Chondrocyte (in vitro differentiated cells): ENCODE results near the gene DAB2IP. TPM values are rescaled to one million over a fixed set of nuclear protein-coding genes. Genes with fewer than 3 reads are reported as not detected.

ENCODE experiments used
- DNase-seq: peaks from one replicate; pipeline ENCODE4 v3.0.0; 2021; ENCODE audit warnings: mixed read lengths, low spot score
- H3K27ac Mint-ChIP-seq: one replicate; pipeline ENCODE4 v1.8.0; 2021; ENCODE audit warnings: mild to moderate bottlenecking, moderate library complexity, mixed read lengths; ENCODE audit not compliant: unreplicated experiment
- H3K27me3 Mint-ChIP-seq: 2 replicates; pipeline ENCODE4 v1.8.0; 2021; ENCODE audit warnings: low read depth, mixed read lengths
- H3K36me3 Mint-ChIP-seq: 2 replicates; pipeline ENCODE4 v1.8.0; 2021; ENCODE audit warnings: low read depth, mixed read lengths
- H3K4me1 Mint-ChIP-seq: 2 replicates; pipeline ENCODE4 v1.8.0; 2021; ENCODE audit warnings: low read depth, mild to moderate bottlenecking, mixed read lengths
- H3K4me3 Mint-ChIP-seq: one replicate; pipeline ENCODE4 v1.8.0; 2021; ENCODE audit warnings: mild to moderate bottlenecking, moderate library complexity, mixed read lengths; ENCODE audit not compliant: unreplicated experiment
- H3K9me3 Mint-ChIP-seq: 2 replicates; pipeline ENCODE4 v1.8.0; 2021; ENCODE audit warnings: low read depth, mixed read lengths
- total RNA-seq: library from RNA; stranded (reverse); gene quantifications from 3 replicates; pipeline ENCODE4 v1.2.1, GENCODE V29; 2021
- TF ChIP-seq, protein P1 (sequence below): fragments of 200-600 bp; sonication (generic); IDR thresholded peaks from 2 replicates; pipeline ENCODE4 v1.5.0; 2021; ENCODE audit warnings: antibody characterized with exemption, mild to moderate bottlenecking, moderate library complexity

The DAB2IP gene
- total RNA-seq, 1 donor from 2014 or later = 58.5 TPM

DNA sequence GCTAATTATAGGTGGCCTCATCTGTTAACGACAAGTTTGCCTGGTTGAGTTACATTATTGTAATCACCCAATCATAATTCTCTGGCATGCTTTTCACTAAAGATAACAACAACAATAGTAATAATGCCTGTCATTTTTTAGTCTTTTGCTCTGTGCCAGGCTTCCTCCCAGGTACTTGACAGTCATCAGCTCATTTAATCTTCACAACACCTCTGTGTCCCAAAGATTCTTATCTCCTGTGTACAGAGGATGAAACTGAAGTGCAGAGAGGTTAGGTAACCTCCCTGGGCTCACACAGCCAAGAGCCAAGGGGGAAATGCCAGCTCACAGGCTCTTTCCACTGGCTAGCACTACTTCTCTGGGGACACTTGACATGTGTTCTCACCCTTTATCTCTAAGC is 77.5 kb downstream of the DAB2IP start:
- no peaks in the 10 kb centered on the region for H3K9me3 Mint-ChIP-seq
- H3K4me3 Mint-ChIP-seq = no peak overlapping the region
- no peak overlapping the region for H3K27ac Mint-ChIP-seq
- H3K36me3 Mint-ChIP-seq = peaks cover 1% of the 10 kb centered on the region
- DNase-seq = no peak
- H3K4me1 Mint-ChIP-seq = peaks cover 46% of the 10 kb centered on the region
- TF ChIP-seq, protein P1, sequence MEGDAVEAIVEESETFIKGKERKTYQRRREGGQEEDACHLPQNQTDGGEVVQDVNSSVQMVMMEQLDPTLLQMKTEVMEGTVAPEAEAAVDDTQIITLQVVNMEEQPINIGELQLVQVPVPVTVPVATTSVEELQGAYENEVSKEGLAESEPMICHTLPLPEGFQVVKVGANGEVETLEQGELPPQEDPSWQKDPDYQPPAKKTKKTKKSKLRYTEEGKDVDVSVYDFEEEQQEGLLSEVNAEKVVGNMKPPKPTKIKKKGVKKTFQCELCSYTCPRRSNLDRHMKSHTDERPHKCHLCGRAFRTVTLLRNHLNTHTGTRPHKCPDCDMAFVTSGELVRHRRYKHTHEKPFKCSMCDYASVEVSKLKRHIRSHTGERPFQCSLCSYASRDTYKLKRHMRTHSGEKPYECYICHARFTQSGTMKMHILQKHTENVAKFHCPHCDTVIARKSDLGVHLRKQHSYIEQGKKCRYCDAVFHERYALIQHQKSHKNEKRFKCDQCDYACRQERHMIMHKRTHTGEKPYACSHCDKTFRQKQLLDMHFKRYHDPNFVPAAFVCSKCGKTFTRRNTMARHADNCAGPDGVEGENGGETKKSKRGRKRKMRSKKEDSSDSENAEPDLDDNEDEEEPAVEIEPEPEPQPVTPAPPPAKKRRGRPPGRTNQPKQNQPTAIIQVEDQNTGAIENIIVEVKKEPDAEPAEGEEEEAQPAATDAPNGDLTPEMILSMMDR = no peak
- no peaks in the 10 kb centered on the region for H3K27me3 Mint-ChIP-seq

DNA sequence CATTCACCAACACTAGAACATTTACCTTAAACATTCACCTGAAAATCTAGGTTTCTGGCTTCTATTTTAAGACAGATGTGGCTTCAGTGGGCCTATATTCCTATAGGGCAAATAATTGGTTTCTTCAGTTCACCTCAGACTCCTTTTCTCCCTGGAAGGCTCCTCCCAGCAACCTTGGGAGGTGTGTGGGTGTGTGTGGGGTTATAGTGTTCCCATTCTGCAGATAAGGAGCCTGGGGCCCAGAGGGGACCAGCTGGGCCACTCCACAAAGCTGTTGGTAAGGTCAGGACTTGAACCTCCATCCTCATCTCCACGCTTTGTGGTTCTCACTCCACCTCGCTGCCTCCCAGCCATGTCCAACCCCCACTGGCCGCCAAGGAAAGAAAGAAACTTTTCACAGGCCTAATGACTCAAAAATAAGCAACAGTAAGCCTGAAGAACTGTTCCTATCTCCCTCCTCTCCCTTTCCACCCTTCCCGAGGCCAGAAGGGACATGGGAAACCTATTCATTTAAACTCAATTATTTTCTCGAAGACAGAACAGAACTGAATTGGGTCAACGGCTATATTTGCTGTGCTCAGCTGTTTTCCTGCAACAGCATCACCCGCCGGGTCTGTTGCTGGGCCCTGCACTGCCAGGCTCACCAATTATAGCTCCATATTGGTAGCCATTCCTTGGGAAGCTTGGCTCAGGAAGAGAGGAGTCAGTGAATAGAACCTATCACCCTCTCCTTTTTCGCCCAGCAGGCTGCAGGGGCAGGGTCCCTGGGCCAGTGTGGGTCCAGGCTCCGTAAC is 78.5 kb downstream of the DAB2IP start:
- TF ChIP-seq, protein P1 = no peak
- Mint-ChIP-seq H3K27me3 (no peaks in the 10 kb centered on the region), H3K9me3 (no peaks in the 10 kb centered on the region), H3K27ac (no peak overlapping the region), H3K36me3 (no peaks in the 10 kb centered on the region), H3K4me1 (peaks cover 45% of the 10 kb centered on the region), H3K4me3 (no peak overlapping the region)
- DNase-seq = no peak

DNA sequence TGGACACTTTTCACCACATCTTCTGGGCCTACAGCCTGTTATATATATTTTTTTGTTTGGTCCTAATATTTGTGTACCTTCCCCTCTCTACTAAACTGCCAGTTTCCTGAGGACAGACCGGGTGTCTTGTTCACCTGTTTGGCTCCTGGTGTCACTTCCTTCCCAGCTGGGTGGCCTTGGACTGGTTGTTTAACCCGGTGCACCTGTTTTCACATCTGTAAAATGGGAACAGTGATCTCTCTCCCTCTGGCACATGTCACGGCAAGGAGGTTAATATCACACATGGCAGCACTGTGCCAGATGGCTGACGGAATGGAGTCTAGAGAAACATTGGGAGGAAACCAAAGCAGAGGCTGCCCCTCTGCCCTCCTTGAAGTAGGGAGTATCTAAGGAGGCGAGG is 79.7 kb downstream of the DAB2IP start:
- TF ChIP-seq, protein P1 = no peak

DNA sequence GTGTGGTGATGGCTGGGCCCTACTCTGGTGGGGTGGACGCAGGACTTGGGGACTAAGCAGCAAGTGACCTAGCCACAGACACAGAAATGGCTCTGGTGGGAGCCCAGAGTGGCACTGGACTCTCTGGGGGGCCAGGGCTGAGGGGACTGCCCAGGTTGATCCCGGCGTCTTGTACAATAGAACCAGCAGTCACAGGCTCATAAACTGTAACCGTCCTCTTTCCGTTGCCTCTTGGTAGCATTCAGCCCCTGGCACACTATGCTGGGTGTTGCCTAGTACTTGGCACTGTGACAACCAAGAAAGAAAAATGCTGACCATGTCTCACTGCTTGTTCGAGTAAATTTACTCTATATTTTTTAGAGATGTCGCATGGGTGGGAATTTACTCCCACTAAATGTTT is 80.5 kb downstream of the DAB2IP start:
- Mint-ChIP-seq H3K27ac (peak overlapping the region; percentile 83), H3K4me1 (peaks cover 57% of the 10 kb centered on the region), H3K4me3 (no peak overlapping the region), H3K9me3 (no peaks in the 10 kb centered on the region), H3K27me3 (no peaks in the 10 kb centered on the region), H3K36me3 (no peaks in the 10 kb centered on the region)
- no peak for DNase-seq
- TF ChIP-seq, protein P1 = no peak

More for the DNA sequence above, 79.7 kb downstream of the DAB2IP start:
- Mint-ChIP-seq H3K27ac (no peak overlapping the region), H3K4me3 (no peak overlapping the region), H3K4me1 (peaks cover 51% of the 10 kb centered on the region), H3K27me3 (no peaks in the 10 kb centered on the region), H3K9me3 (no peaks in the 10 kb centered on the region), H3K36me3 (no peaks in the 10 kb centered on the region)
- no peak for DNase-seq

DNA sequence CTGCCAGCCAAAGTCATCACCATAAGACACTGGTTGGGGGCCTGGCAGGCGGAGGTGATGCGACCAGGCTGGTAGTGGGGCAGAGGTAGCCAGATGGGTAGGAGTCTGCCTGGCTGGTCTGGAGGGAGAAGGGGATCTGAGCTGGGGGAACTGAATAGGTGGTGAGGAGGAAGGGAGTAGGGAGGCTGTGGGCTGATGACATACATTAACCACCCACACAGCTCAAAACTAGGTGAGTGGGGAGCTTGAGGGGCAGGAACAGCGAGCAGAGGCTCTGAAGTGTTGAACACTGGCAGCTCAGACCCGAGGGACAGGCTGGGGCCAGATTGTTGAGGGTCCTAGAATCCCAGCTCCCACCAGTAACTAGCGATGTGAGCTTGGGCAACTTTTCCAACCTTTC is 81.0 kb downstream of the DAB2IP start:
- Mint-ChIP-seq H3K4me1 (peaks cover 60% of the 10 kb centered on the region), H3K4me3 (no peak overlapping the region), H3K27ac (peak overlapping the region; percentile 83), H3K9me3 (no peaks in the 10 kb centered on the region), H3K36me3 (no peaks in the 10 kb centered on the region), H3K27me3 (no peaks in the 10 kb centered on the region)
- no peak for DNase-seq
- TF ChIP-seq, protein P1 = no peak
